B cell (primary cell): Measurements from ENCODE around the gene SMARCC1. TPM values are rescaled to one million over a fixed set of nuclear protein-coding genes. Genes with fewer than 3 reads are reported as not detected.

Source experiments
- ATAC-seq: fragments of 200-7000 bp; cut with Tn5 transposase; one replicate; pipeline ENCODE4 v1.10.0; 2021; ENCODE audit warnings: low read depth, mild to moderate bottlenecking, moderate number of reproducible peaks, moderate library complexity
- CTCF ChIA-PET: fragments of 350-600 bp; sonication (Branson Sonifier 250); formaldehyde crosslinking; loops from one replicate; lab custom pipeline; 2021; ENCODE audit warnings: antibody characterized with exemption, inconsistent platforms; lab: Charles Lee
- POLR2A ChIA-PET: fragments of 350-600 bp; sonication (Branson Sonifier 250); formaldehyde crosslinking; loops from one replicate; lab custom pipeline; 2021; ENCODE audit warnings: antibody characterized with exemption; lab: Charles Lee
- DNase-seq: peaks from one replicate; pipeline ENCODE4 v3.0.0; 2013
- H2AFZ ChIP-seq: 2 replicates; pipeline ENCODE4 v1.6.1; 2012; ENCODE audit warnings: mild to moderate bottlenecking, low read depth, low read length; ENCODE audit not compliant: insufficient read depth, poor library complexity, severe bottlenecking
- H3K27ac ChIP-seq, 2 donors: 1 replicate in 1 of 2; 2 replicates in 1 of 2; pipeline ENCODE4 v1.5.1; 2012 to 2013; ENCODE audit warnings: low read length in 2 of 2, mild to moderate bottlenecking in 2 of 2, moderate library complexity in 1 of 2
- H3K27me3 ChIP-seq, 4 experiments: fragments of 200-600 bp in 1 of 4; sonication (generic) in 1 of 4; replicated peaks in 1 of 4; 1 replicate in 2 of 4; 2 replicates in 2 of 4; pipeline versions ENCODE4 v1.6.1 to v1.7.0; 2013 to 2016; ENCODE audit warnings: low read length in 3 of 4, mild to moderate bottlenecking in 2 of 4, mixed read lengths in 1 of 4, moderate library complexity in 1 of 4; ENCODE audit not compliant: insufficient read depth in 4 of 4, control insufficient read depth in 3 of 4; ENCODE audit errors: control extremely low read depth in 1 of 4
- H3K36me3 ChIP-seq, 2 experiments: replicated peaks in 1 of 2; 1 replicate in 1 of 2; 2 replicates in 1 of 2; pipeline versions ENCODE4 v1.6.1 to v1.7.1; 2013; ENCODE audit warnings: low read length in 1 of 2; ENCODE audit not compliant: insufficient read depth in 2 of 2, control insufficient read depth in 1 of 2; ENCODE audit errors: control extremely low read depth in 1 of 2, extremely low read depth in 1 of 2
- H3K4me1 ChIP-seq, 2 donors: fragments of 200-600 bp in 1 of 2; sonication (generic) in 1 of 2; 1 replicate in 1 of 2; 2 replicates in 1 of 2; pipeline versions ENCODE4 v1.5.1 to v1.6.1; 2013 to 2017; ENCODE audit warnings: low read length in 2 of 2; ENCODE audit not compliant: control insufficient read depth in 2 of 2, insufficient read depth in 2 of 2
- H3K4me2 ChIP-seq: replicated peaks from 2 replicates; pipeline ENCODE3; 2012; ENCODE audit warnings: mild to moderate bottlenecking, low read depth, low read length; ENCODE audit not compliant: poor library complexity, severe bottlenecking
- H3K4me3 ChIP-seq, 5 experiments: fragments of 200-600 bp in 1 of 5; sonication (generic) in 1 of 5; 1 replicate in 3 of 5; 2 replicates in 2 of 5; pipeline versions ENCODE4 v1.5.1 to v1.7.0; 2011 to 2016; ENCODE audit warnings: low read length in 4 of 5, mild to moderate bottlenecking in 4 of 5, low read depth in 2 of 5, control low read depth in 1 of 5, moderate library complexity in 1 of 5; ENCODE audit not compliant: insufficient read depth in 1 of 5; ENCODE audit errors: control extremely low read depth in 1 of 5, extremely low read depth in 1 of 5
- H3K79me2 ChIP-seq: fragments of 200-600 bp; sonication (generic); one replicate; pipeline ENCODE4 v1.6.0; 2016; ENCODE audit warnings: low read length; ENCODE audit not compliant: control insufficient read depth, insufficient read depth
- H3K9ac ChIP-seq: fragments of 200-600 bp; sonication (generic); 2 replicates; pipeline ENCODE4 v1.6.1; 2017; ENCODE audit warnings: mild to moderate bottlenecking, low read length, moderate library complexity
- H3K9me3 ChIP-seq, 3 donors: one replicate each; pipeline versions ENCODE4 v1.6.1 to v1.7.1; 2013; ENCODE audit warnings: low read length in 2 of 3; ENCODE audit not compliant: control insufficient read depth in 2 of 3, insufficient read depth in 1 of 3; ENCODE audit errors: control extremely low read depth in 1 of 3
- H4K20me1 ChIP-seq: 2 replicates; pipeline ENCODE4 v1.6.0; 2012; ENCODE audit warnings: mild to moderate bottlenecking, low read length; ENCODE audit not compliant: insufficient read depth, control insufficient read depth, poor library complexity, severe bottlenecking
- H3K27ac Mint-ChIP-seq: one replicate; pipeline ENCODE4 v1.8.0; 2021; ENCODE audit warnings: mixed read lengths
- H3K27me3 Mint-ChIP-seq: one replicate; pipeline ENCODE4 v1.8.0; 2021; ENCODE audit warnings: mixed read lengths
- H3K4me1 Mint-ChIP-seq: one replicate; pipeline ENCODE4 v1.8.0; 2021; ENCODE audit warnings: mixed read lengths
- H3K4me3 Mint-ChIP-seq: one replicate; pipeline ENCODE4 v1.8.0; 2021; ENCODE audit warnings: mixed read lengths
- H3K9me3 Mint-ChIP-seq: one replicate; pipeline ENCODE4 v1.8.0; 2022; ENCODE audit warnings: mixed read lengths; ENCODE audit not compliant: insufficient read depth
- EZH2 ChIP-seq: IDR thresholded peaks from 2 replicates; pipeline ENCODE4 v1.6.1; 2012; ENCODE audit warnings: borderline replicate concordance, low read depth, mild to moderate bottlenecking, moderate library complexity, low read length; ENCODE audit not compliant: insufficient read depth, poor library complexity, severe bottlenecking
- WGBS: methylation state at CpG from one replicate; pipeline ENCODE4 v1.1.5; 2013; ENCODE audit warnings: missing lambda C conversion rate; ENCODE audit not compliant: insufficient coverage; 5-methylcytosine and 5-hydroxymethylcytosine counted together
- intact Hi-C: fragments of 100-400 bp; cut with micrococcal nuclease; formaldehyde crosslinking; loops from one replicate; pipeline ENCODE4 v1.10.0; 2022
- polyA plus RNA-seq: library from polyadenylated mRNA; depleted of rRNA; stranded (reverse); fragments of >200 nt; gene quantifications from 2 replicates; pipeline ENCODE4 v1.2.3, GENCODE V29; 2012
- total RNA-seq, 2 donors: library from RNA; stranded (reverse); fragments of 120-200 nt in 1 of 2; gene quantifications; 1 replicate in 1 of 2; 2 replicates in 1 of 2; pipeline versions ENCODE4 v1.2.3 to v1.2.4, GENCODE V29; 2013 to 2022
- TF ChIP-seq, protein P1 (sequence below): fragments of 200-600 bp; IDR thresholded peaks from one replicate; pipeline ENCODE4 v1.8.0; 2022; ENCODE audit warnings: antibody characterized with exemption, mild to moderate bottlenecking

SMARCC1 gene
- total and polyA plus RNA-seq, 2 donors (not counting 1 experiment from before 2014, with no cell fraction given) = 13.1 to 155 TPM

DNA sequence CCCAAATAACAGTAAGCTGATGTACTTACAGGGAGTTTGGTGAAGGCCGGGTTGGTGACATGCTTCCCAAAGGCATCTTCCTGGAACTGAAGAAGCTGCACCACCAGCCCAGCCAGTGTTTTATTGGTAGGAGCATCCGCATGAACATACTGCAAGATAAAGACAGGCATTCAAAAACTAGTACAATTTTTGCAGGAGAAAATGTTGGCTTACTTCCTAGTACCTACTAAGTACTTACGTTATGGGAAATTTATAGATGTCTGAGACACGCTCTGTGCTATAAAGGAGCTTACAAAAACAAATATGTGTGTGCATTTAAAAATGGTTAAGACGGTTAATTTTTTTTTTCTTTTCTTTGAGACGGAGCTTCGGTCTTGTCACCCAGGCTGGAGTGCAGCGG is 8.9 kb downstream of the SMARCC1 start:
- Histone ChIP-seq H3K36me3 (peaks cover 7 to 22% of the 10 kb centered on the region in 2 experiments), H3K27ac (no peak overlapping the region), H3K4me3 (no peak overlapping the region), H3K4me1 (peaks cover under 1 to 6% of the 10 kb centered on the region in 2 donors), H3K9ac (no peak overlapping the region), H3K27me3 (no peaks in the 10 kb centered on the region), H4K20me1 (peaks cover 59% of the 10 kb centered on the region), H3K9me3 (no peaks in the 10 kb centered on the region), H2AFZ (no peak overlapping the region), H3K4me2 (no peak overlapping the region), H3K79me2 (peaks cover 96% of the 10 kb centered on the region)
- ChIA-PET POLR2A (no interaction called here), CTCF (no interaction called here)
- WGBS = 100% methylated on average over 2 of the region's 8 CpGs
- H3K27ac Mint-ChIP-seq = no peak overlapping the region
- no peak for TF ChIP-seq EZH2
- TF ChIP-seq, protein P1, sequence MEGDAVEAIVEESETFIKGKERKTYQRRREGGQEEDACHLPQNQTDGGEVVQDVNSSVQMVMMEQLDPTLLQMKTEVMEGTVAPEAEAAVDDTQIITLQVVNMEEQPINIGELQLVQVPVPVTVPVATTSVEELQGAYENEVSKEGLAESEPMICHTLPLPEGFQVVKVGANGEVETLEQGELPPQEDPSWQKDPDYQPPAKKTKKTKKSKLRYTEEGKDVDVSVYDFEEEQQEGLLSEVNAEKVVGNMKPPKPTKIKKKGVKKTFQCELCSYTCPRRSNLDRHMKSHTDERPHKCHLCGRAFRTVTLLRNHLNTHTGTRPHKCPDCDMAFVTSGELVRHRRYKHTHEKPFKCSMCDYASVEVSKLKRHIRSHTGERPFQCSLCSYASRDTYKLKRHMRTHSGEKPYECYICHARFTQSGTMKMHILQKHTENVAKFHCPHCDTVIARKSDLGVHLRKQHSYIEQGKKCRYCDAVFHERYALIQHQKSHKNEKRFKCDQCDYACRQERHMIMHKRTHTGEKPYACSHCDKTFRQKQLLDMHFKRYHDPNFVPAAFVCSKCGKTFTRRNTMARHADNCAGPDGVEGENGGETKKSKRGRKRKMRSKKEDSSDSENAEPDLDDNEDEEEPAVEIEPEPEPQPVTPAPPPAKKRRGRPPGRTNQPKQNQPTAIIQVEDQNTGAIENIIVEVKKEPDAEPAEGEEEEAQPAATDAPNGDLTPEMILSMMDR = no peak
- no peak overlapping the region for H3K4me3 Mint-ChIP-seq
- ATAC-seq = no peak
- no peaks in the 10 kb centered on the region for H3K9me3 Mint-ChIP-seq
- no peak for DNase-seq
- intact Hi-C loops = no loop called here
- H3K4me1 Mint-ChIP-seq = peaks cover 20% of the 10 kb centered on the region
- H3K27me3 Mint-ChIP-seq = no peaks in the 10 kb centered on the region

- Histone ChIP-seq H2AFZ (no peak overlapping the region), H3K4me1 (no peaks in the 10 kb centered on the region), H3K27me3 (no peaks in the 10 kb centered on the region), H3K9me3 (no peaks in the 10 kb centered on the region), H3K27ac (no peak overlapping the region), H3K9ac (no peak overlapping the region), H3K4me3 (no peak overlapping the region), H3K4me2 (no peak overlapping the region), H3K36me3 (peaks cover 7 to 22% of the 10 kb centered on the region in 2 experiments), H3K79me2 (peaks cover 96% of the 10 kb centered on the region), H4K20me1 (peaks cover 56% of the 10 kb centered on the region)
- intact Hi-C loops = no loop called here
- ChIA-PET POLR2A (no interaction called here), CTCF (no interaction called here)
- ATAC-seq (no peak), DNase-seq (no peak)
- Mint-ChIP-seq H3K27me3 (no peaks in the 10 kb centered on the region), H3K4me1 (peaks cover 18% of the 10 kb centered on the region), H3K27ac (no peak overlapping the region), H3K4me3 (no peak overlapping the region), H3K9me3 (no peaks in the 10 kb centered on the region)
- TF ChIP-seq EZH2 = no peak
- TF ChIP-seq, protein P1 = no peak
- WGBS = 100% methylated on average over 4 of the region's 8 CpGs
Observed at GRCh38 chr3:47772047-47772446, 9.6 kb downstream of the SMARCC1 start.
